HG03280 (cell line): ENCODE measurements around the gene SYNPR.
A peak's percentile ranks its signal among the peaks of the same experiment; 100 is the strongest.
"Not testable (repeated sequence)": the region's sequence is repeated elsewhere in the genome, so short reads cannot be mapped to it uniquely, and the experiment has no call there.

ENCODE experiments used
- ATAC-seq: cut with Tn5 transposase; IDR thresholded peaks from one replicate; pipeline ENCODE4 v1.9.1; 2021; ENCODE audit warnings: mild to moderate bottlenecking, moderate library complexity; ENCODE audit not compliant: unreplicated experiment

SYNPR gene

DNA sequence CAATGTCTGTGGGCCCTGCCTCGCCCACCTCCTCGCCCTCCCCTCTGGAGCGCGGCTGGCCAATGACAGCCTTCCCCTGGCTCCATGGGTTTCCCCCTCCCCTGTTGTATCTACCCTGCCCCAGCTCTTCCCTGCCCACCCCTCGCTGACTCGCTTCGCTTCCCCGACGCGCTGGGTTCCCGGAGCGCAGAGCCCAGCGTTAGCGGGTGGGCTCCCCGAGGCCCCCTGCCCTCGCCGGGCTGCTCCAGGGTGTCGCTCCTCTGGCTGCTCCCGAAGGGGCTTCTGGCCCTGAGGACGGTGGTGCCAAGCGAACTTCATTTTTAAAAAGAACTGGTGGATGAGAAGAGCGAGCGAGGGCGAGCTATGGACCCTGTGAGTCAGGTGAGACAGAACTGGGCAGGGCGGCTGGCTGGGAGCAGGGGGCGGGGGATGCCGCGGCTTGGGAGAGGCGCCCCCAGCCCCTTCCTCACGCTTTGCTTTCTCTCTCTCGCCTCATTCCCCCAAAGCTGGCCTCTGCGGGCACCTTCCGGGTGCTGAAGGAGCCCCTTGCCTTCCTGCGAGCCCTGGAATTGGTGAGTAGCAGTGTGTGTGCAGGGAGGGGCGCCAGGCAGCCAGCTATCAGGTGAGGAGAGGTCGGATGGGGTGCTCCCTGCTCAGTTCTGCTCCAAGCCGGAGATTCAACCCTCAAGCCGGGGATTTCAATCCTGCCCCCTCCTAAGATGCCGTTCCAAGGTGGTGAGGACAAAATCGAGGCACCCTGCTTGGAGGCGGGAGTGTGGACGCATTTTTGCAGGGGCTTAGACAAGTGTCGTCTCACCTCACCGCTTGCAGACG, at the start of gene SYNPR:
TSS of gene SYNPR (plus strand) at position 138 of the 834 bp plus-strand sequence.
- ATAC-seq, result no peak

DNA sequence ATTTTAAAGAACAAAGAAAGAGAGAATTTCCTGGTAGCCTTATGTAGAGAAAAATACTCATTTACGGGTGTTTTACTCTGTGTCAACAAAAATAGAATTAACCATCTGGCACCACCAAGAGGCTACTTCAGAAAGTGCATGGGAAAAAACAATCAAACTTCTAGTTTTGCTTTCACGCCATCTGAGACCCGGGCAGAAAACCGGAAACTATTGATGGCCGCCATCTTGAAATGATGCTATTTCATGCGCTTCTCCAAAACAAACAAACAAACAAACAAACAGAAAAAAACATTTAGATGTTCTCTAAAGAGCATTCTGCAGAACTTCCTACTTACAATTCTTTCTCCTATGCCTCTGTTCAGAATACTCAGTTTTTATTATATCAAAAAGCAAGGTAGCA, 49.4 kb upstream of the SYNPR start:
- ATAC-seq, result peak; percentile 84

DNA sequence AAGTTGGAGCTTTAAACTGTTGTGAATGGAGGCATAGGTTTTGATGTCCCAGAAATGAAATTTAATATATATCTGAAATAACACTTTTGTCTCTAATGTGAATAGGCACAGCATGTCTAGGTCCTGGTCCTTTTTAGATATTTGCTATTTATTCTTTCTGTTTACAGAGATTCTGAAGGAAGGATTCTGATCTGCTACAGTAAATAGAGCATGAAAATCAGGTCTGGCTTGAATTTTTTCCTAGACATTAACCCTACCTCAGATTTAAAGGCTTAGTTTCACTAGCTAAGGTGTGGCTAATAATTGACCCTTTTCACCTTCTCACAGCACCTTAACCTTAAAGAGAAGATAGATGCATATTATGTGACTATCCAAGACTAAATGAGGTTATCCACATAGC, 48.0 kb upstream of the SYNPR start:
- ATAC-seq, result no peak

DNA sequence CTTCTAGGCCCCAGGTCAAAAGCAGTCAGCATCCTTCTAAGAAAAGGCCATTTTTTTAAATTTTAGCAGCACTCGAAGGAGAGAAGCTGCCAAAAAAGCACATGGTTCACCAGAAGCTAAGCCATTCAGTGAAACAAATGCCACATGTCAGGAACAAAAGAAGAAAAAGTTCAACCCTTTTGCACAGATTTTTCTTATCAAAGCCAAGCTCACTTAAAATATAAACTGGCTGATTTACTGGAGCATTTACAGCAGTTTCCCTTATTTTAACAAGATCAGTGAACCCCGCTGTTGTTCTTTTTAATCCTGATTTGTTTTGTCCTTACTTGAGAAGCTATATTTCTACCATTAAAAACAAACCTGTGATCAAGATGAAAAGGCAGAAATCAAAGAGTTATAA, 46.5 kb upstream of the SYNPR start:
- no peak for ATAC-seq

DNA sequence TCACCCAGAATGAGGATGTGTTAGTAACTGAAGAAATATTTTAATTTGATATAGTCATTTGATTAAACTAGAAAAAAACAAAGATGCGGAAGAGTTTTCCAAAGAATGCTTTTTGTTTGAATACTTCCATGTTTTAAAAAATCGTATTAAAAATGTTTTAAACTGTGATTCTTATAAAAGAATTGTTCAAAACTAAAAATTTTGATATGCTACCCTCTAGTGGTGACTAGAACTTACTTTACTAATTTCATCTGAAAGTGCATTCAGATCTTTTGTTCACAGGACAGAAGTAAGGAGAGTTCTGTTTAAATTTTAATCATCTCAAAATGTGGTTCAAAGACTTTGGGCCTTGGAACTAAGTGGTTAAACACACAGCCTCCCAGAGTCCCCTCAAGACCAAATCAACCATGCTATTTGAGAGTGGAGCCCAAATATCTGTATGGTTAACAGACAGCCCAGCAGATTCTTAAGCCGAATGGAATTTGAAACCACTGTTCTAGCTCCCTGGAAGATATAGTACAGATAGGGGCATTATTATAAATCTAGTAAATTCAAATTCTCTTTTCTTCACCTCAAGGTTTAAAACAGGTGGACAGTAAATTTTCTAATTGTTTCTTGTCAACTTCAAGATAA, 45.2 kb upstream of the SYNPR start:
- ATAC-seq, result no peak

DNA sequence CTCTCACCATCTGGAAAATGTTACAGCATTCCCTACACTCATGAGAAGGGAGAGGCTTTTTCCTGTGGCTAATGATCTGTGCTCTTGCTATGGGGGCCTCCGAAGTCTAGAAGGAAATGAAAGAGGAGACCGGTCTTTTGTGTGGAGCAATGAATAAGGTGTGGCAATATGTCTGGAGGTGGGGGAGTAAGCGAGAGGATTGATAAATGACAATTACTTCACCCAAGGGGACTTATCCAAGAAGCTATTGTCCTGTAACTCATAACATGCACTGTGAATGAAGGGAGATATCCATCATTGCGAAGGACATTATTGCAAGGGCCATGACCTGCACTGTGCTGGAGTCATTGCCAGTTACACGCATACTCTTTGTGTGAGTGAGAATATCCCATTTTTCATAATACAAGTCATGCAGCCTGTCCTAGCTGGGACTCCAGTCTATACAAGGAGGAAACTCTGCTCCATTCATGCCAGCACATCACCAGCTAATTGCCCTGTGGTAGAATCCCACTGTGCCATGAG, 37.7 kb upstream of the SYNPR start:
- ATAC-seq, result no peak

DNA sequence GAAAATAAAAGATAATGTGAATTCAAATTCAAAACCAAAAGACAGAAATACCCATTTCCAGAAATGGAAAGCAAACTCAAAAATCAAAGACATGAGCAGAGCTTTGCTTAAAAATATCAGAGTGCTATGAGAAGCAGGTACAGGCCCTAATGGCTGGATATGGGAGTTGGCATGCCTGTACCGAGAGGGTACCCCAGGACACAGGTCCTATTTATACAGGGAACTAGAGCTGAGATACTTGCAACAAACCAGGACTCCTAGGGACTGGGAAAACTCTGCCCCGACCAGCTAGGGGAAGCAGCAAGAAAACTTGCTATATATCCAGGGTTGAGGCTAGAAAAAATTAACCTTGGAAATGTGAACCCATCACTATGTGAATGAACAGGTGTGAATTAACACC, 36.0 kb upstream of the SYNPR start:
- ATAC-seq, result no peak

DNA sequence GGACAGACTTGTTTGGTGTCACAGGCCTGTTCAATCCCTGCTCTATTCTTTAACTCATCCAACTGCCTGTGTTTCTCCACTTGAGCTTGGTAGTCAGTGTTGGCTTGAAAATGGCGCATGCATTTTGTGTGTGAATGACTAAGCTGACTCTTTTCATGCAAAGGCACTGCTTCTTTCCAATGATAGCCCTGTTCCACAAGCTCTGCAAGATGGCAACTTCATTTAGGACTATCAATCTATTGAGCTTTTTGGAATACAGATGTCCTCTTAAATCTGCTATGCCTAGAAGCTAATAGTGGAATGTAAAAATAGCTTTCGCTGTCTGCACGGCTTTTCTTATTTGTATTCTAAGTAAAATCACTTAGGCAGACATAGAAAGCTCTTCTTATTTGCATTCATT, 33.6 kb upstream of the SYNPR start:
- ATAC-seq, result no peak

DNA sequence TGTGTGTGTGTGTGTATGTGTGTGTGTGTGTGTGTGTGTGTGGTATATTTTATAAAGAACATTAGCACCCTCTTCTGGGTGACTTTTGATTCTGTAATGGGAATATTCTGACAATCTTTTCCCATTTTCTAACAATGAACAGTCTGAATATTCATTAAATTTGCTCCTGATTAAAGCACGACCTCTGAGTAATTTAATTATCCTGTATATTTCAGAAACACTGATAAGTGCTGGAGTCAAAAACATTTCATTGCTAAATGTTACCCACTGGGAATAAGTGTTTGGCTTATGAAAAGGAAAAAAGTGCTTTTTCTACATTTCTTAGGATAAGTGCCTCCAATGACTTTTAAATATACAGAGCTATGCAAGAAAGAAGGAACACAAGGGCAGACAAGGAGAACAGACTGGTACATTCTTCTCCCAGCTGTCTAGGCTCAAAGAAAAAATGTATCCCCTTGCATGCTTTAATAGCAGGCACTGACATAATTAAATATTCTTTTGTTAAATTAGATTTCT, 32.3 kb upstream of the SYNPR start:
- no peak for ATAC-seq

DNA sequence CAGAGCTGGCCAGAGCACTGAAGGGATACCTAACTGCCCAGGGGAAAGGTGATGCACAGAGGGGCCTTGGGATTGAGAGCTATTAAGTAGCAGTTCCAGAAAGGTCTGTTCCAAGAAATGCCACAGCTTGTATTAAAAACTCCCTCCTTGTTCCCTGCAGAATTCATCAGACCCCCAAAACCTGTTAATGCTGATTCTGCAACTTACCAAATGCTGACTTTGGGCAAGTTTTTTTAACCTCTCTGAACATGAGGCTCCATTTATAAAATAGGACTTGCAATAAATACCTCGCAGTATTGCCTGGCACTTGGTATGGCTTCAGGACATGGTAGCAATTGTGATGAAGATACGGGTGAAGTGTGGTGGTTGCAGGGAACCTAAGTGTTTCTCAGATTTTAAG, 30.1 kb upstream of the SYNPR start:
- no peak for ATAC-seq

DNA sequence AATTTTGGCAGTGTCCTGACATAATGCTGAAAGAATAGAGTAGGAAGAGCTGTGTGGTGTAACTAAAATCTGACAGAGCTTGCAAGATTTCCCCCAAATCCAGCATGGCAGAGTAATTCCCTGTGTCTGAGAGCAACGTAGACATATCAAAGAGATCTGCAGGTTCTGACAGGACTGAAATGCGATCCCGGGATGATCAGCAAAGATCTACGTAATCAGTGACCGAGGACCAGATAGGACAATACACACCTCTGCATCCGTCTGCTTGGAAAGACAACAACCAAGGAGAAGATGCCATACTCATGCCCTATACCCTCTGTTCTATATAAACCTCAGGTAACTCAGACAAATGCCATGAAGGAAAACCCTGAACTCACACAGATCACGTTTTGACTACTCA, 26.6 kb upstream of the SYNPR start:
- ATAC-seq, result no peak

DNA sequence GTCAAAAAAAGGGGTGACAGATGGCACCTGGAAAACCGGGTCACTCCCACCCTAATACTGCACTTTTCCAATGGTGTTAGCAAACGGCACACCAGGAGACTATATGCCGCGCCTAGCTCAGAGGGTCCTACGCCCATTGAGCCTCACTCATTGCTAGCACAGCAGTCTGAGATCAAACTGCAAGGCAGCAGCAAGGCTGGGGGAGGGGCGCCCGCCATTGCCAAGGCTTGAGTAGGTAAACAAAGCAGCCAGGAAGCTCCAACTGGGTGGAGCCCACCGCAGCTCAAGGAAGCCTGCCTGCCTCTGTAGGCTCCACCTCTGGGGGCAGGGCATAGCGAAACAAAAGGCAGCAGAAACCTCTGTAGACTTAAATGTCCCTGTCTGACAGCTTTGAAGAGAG, 22.3 kb upstream of the SYNPR start:
- ATAC-seq, result not testable (repeated sequence)

DNA sequence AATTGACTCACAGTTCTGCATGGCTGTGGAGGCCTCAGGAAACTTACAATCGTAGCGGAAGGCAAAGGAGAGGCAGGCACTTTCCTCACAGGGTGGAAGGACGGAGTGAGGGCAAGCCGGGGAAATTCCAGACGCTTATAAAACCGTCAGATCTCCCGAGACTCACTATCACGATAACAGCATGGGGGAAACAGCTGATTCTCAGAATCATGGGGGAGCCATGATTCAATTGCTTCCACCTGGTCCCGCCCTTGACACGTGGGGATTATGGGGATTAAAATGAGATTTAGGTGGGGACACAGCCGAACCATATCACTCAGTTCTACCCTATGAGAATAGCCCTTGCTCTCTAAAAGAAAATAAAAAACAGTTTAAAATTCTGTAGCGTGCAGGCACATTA, 13.4 kb upstream of the SYNPR start:
- ATAC-seq, result no peak

DNA sequence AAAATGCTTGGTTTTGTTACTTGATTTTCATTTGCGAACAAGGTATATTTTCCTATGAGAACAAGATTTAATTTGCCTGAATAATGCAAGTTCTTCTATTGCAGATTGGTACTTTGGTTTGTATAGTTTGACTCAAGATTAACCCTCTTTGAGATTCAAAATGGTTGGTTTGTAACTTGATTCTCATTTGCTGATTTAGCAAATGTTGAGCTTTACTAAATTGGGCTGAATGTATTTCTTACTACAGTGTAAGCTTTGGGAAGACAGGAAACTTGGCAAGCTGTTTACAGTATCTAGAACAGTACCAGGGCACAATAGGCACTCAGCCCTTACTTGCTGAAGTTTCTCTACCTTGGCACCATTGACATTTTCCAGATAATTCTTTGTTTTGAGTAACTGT, 3.7 kb upstream of the SYNPR start:
- ATAC-seq, result no peak

DNA sequence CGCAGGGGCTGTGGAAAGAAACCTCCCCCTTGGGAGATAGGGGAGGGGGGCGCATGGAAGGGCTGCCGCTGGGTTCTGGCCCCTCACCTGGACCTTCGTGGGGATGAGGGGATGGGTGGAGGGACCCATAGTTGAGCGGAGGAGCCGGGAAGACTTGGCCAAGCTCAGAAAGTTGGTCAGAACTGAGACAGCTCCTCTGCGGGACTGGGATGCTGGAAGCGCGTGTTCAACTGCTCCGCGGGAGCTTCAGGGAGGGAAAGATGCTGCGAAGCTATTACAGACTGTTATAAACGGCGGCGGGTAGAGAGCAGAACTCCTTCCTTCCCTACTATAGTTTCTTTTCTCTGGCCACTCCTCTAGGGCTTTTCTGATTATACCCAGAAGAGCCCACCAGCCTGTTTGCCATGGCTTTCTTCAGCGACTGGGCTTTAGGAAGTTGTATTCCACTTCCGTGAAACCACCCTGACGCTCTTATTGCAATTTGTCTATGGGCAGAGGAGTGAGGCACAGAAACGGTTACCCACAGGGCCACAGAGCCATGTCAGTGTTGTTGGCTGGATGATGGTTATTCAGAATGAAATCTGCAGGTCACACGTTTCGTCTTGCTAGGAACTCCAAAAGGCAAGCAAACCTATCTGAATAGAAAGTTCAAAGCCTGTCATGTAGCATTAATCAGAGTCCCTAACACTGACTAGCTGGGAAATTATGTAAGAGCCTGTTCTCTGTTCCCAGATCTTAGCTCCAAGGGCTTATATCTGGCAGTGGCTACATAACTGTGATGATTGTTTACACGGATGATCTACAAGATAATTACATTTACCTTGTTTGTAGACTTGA, 1.1 kb downstream of the SYNPR start:
- ATAC-seq, result no peak

DNA sequence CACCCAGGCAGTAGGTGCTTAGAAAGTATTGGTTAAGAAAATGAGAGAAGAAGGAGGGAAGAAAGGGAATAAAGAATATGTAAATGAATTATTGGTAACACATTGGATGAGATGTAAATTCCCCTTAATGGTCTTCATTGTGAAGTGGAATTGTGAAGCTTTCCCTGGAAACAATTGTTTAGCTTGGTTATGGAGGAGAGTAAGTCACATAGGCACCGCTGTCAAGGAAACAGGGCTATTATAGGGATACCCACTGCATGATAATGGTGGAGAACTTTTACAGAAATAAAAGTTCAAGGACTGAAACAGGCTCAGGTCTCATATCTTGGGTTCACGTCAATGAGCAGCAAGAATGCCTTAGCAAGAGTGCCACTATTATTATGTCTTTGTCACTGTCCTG, 9.5 kb downstream of the SYNPR start:
- no peak for ATAC-seq

DNA sequence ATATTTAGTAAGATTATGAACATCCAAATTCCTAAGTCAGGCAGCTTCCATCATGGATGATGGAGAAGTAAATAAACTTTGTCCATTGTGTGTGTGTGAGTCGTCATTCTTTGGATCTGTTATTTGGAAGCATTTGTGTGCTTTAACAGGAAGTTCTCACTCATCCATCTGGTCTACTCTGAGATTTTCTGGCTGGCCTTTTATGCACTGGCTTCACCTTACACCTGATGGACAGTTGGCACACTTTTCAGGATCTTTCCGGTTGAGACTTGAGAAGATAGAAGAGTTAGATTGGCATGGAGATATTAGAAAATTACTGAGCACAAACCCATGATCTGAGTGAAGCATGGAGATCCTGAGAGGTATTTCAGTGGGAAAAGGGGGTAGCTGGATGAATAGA, 12.6 kb downstream of the SYNPR start:
- ATAC-seq, result no peak

DNA sequence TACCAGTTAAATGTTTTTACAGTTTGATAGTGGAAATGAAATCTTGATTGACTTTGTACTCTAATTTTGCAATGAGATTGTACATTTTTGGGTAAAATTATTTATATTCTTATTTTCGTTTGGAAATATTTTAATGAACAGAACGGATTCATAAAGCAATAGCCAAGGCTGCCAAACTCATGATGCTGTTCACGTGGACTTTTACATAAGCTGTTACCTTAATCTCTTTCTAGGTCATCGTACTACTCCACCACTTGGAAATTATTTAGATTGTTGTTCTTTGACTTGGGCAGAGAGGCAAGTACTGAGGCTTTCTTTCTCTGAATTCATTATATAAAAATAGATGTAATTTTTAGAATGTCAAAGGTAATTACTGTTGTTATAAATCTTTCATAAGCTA, 16.2 kb downstream of the SYNPR start:
- no peak for ATAC-seq

DNA sequence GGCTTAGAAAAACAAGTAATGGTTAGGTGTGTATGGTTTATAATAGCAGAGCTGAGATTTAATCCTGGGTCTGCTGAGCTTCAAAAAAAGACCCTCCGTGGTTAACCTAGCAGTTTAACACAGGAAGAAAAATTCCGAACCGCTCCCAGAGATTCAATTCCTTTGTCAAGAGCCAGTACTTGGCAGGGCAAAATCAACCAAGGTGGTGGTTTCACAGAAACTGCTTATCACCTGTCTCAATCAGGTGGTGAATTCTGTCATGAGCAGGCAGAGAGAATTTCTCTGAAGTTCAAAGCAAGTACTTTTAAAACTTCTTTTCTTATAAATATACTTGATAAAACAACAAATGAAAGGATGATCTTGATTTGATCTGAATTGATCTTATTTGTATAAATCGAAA, 17.2 kb downstream of the SYNPR start:
- ATAC-seq, result no peak

DNA sequence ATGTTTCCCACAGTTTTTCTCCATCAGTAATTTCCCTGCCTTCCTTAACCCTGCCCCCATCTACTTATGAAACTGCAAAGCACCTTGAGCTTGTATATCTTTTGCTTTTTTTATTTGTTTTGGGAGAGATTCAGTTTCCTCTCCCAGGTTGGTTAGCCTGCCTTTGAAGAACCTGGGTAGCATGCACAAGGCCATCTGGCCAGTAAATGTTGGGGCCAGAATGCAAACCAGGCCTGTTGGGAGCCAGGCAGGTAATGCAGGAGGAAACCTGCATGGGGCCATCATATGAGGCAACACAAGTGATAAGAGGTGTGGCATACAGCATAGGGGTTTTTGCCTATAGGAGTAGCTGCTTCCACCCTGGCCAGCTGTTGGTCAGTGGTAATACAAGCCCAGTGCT, 17.7 kb downstream of the SYNPR start:
- ATAC-seq, result no peak

DNA sequence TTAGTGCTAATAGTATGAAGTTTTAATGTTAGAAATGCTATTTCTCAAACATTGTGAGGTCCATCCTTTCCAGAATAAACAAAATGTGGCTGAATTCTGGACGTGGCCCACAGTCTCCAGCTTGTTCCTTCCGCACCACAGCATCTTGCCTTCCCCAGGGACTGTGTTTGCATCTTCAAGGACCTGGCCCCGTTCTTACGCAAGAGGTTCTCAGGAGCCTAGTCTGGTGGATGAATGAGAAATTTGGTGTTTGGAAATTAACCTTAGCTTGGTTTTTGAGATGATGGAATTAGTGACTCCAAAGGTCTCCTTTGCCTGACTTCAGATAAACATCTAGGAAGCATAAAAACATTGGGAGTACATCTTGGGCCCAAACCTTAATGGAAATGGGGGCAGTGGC, 18.1 kb downstream of the SYNPR start:
- ATAC-seq, result no peak
